SKM-1 treated with dmso at 0.1 percent for 144 hours (cell line): ENCODE results near the gene ELFN2.

Source experiments
- DNase-seq: peaks from one replicate; lab custom pipeline; 2025; ENCODE audit not compliant: unreplicated experiment; lab: John Stamatoyannopoulos, UW

The ELFN2 gene

GRCh38 chr22:37456346-37456745 is 29.1 kb upstream of the ELFN2 start:
- no peak for DNase-seq

- no peak for DNase-seq
Observed at GRCh38 chr22:37455896-37456295, 28.6 kb upstream of the ELFN2 start.

GRCh38 chr22:37454857-37455686 is 27.8 kb upstream of the ELFN2 start:
- DNase-seq = no peak

GRCh38 chr22:37453696-37454095 is 26.4 kb upstream of the ELFN2 start:
- no peak for DNase-seq

- DNase-seq = no peak
Observed at GRCh38 chr22:37451218-37451617, 23.9 kb upstream of the ELFN2 start.

GRCh38 chr22:37449331-37450001 is 22.2 kb upstream of the ELFN2 start:
- DNase-seq = no peak

- no peak for DNase-seq
Observed at GRCh38 chr22:37448516-37449127, 21.3 kb upstream of the ELFN2 start.

- no peak for DNase-seq
Observed at GRCh38 chr22:37445501-37445900, 18.2 kb upstream of the ELFN2 start.

GRCh38 chr22:37443977-37444376 is 16.7 kb upstream of the ELFN2 start:
- DNase-seq = no peak

- DNase-seq = no peak
Observed at GRCh38 chr22:37443086-37443485, 15.8 kb upstream of the ELFN2 start.

GRCh38 chr22:37442537-37442936 is 15.3 kb upstream of the ELFN2 start:
- DNase-seq = peak; percentile 38

- DNase-seq = no peak
Observed at GRCh38 chr22:37442135-37442534, 14.9 kb upstream of the ELFN2 start.

GRCh38 chr22:37440875-37441274 is 13.6 kb upstream of the ELFN2 start:
- DNase-seq = no peak

- no peak for DNase-seq
Observed at GRCh38 chr22:37439347-37439746, 12.1 kb upstream of the ELFN2 start.

- DNase-seq = no peak
Observed at GRCh38 chr22:37435970-37436603, 8.8 kb upstream of the ELFN2 start.

GRCh38 chr22:37433786-37434185 is 6.5 kb upstream of the ELFN2 start:
- no peak for DNase-seq

- no peak for DNase-seq
Observed at GRCh38 chr22:37432708-37433054, 5.4 kb upstream of the ELFN2 start.

GRCh38 chr22:37431801-37432707 is 4.8 kb upstream of the ELFN2 start:
- peak; percentile 46 for DNase-seq

- DNase-seq = no peak
Observed at GRCh38 chr22:37431366-37431765, 4.1 kb upstream of the ELFN2 start.

- no peak for DNase-seq
Observed at GRCh38 chr22:37430941-37431340, 3.7 kb upstream of the ELFN2 start.
